Uterus (tissue), 2 donors: ENCODE data around the gene PRPS1L1.

Experiments
- CTCF ChIP-seq, 4 experiments: fragments of 200-600 bp in 2 of 4; fragments of 450-650 bp in 2 of 4; sonication (generic) in 2 of 4; IDR thresholded peaks; one replicate each; pipeline ENCODE4 v1.5.1; 2016 to 2019; ENCODE audit warnings: antibody characterized with exemption in 4 of 4, mild to moderate bottlenecking in 2 of 4, moderate library complexity in 1 of 4
- POLR2A ChIP-seq, 2 donors: fragments of 450-650 bp; IDR thresholded peaks; one replicate each; pipeline ENCODE4 v1.6.1; 2016; ENCODE audit warnings: antibody characterized with exemption in 2 of 2, mild to moderate bottlenecking in 1 of 2, moderate library complexity in 1 of 2

GRCh38 chr7:18053941-18054340, 26.3 kb upstream of the PRPS1L1 start:
- no peak for TF ChIP-seq CTCF (IDR thresholded peaks at IDR 0.05)
- TF ChIP-seq POLR2A (IDR thresholded peaks at IDR 0.05) = no peak
